ENCODE data around the gene KHNYN.
"Not testable (repeated sequence)": the region's sequence is repeated elsewhere in the genome, so short reads cannot be mapped to it uniquely, and the experiment has no call there.

KHNYN gene

GRCh38 chr14:24429395-24430142, at the start of gene KHNYN, which contains the start of gene CBLN3:
Gene KHNYN (plus strand): TSS chr14:24429954. CDS start chr14:24430731, 777 bp downstream.
Gene CBLN3 (minus strand): TSS chr14:24429668. CDS start chr14:24429054, 614 bp downstream.
- DNase-seq = no peak

- no peak for DNase-seq
These were observed 48.2 kb upstream of the KHNYN start for GRCh38 chr14:24381363-24382063.

- no peak for DNase-seq
These were observed 47.7 kb upstream of the KHNYN start for GRCh38 chr14:24382064-24382371.

- DNase-seq = no peak
These were observed 45.6 kb upstream of the KHNYN start for GRCh38 chr14:24384169-24384568.

- DNase-seq = no peak
These were observed 44.2 kb upstream of the KHNYN start for GRCh38 chr14:24385524-24385923.

- no peak for DNase-seq
These were observed 42.8 kb upstream of the KHNYN start for GRCh38 chr14:24387009-24387345.

GRCh38 chr14:24387579-24387978, 42.2 kb upstream of the KHNYN start:
- not testable (repeated sequence) for DNase-seq

GRCh38 chr14:24388474-24389179, 41.1 kb upstream of the KHNYN start:
- no peak for DNase-seq

GRCh38 chr14:24389226-24389848, 40.4 kb upstream of the KHNYN start:
- no peak for DNase-seq

- DNase-seq = no peak
These were observed 38.9 kb upstream of the KHNYN start for GRCh38 chr14:24390701-24391468.

- no peak for DNase-seq
These were observed 37.2 kb upstream of the KHNYN start for GRCh38 chr14:24392325-24393091.

GRCh38 chr14:24394275-24394674, 35.5 kb upstream of the KHNYN start:
- DNase-seq = no peak

- DNase-seq = no peak
These were observed 33.9 kb upstream of the KHNYN start for GRCh38 chr14:24395609-24396582.

GRCh38 chr14:24397639-24398292, 32.0 kb upstream of the KHNYN start:
- DNase-seq = no peak

GRCh38 chr14:24398293-24398652, 31.5 kb upstream of the KHNYN start:
- peak; percentile 53 for DNase-seq

GRCh38 chr14:24398653-24399446, 30.9 kb upstream of the KHNYN start, which contains the start of gene NYNRIN:
Gene NYNRIN (plus strand): TSS chr14:24399003. CDS start chr14:24399247, 244 bp downstream.
- no peak for DNase-seq

GRCh38 chr14:24399447-24399822, 30.3 kb upstream of the KHNYN start:
- DNase-seq = no peak

- no peak for DNase-seq
These were observed 29.6 kb upstream of the KHNYN start for GRCh38 chr14:24399999-24400718.

Measured in NCI-H446 treated with DMSO at 0.1 percent for 48 hours (cell line).